PC-9 (cell line): Measurements from ENCODE around the gene SLC5A5.

Experiments used
- CTCF ChIP-seq: fragments of 200-600 bp; sonication (generic); conservative IDR thresholded peaks from 2 replicates; pipeline ENCODE4 v1.6.1; 2017; ENCODE audit warnings: mixed run types, antibody characterized with exemption, mild to moderate bottlenecking, moderate library complexity
- EZH2 ChIP-seq: fragments of 200-600 bp; sonication (generic); IDR thresholded peaks from 2 replicates; pipeline ENCODE4 v1.8.0; 2017; ENCODE audit warnings: antibody characterized with exemption, low read depth

GRCh38 chr19:17926044-17926443 is 54.3 kb downstream of the SLC5A5 start:
- TF ChIP-seq CTCF: no peak
- no peak for TF ChIP-seq EZH2
